ENCODE data around the gene SLC9B2. TPM values are rescaled to one million over a fixed set of nuclear protein-coding genes. Genes with fewer than 3 reads are reported as not detected.

SLC9B2 gene
- total and polyA plus RNA-seq, 2 experiments from 2014 or later, result 4.4 to 13.0 TPM

DNA sequence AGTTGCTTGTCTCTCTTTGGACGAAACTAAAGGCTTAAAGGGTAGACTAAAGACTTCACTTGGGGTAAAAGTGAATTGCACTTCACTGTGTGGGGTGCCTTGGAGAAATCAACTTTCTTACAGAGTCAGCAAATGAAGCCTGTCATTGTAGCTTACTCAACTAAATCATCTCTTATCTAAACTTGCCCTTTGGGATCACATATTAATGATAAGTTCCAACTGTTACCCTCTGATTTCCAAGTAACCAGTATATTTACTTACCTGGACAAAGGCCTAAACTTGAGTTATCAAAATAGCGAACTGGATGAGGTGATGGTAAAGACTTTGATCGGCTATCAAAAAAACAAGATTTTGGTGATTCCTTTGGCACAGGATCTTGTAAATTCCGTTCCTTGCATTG lies 32.0 kb upstream of the SLC9B2 start (continued):
- no peak for TF ChIP-seq JUNB (IDR thresholded peaks at IDR 0.05; ENCODE audit: unreplicated experiment)
- no peak for TF ChIP-seq NANOG (IDR thresholded peaks at IDR 0.05; ENCODE audit: borderline replicate concordance)
- no peak for TF ChIP-seq ZNF114 (CRISPR knock-in tag; IDR thresholded peaks at IDR 0.05)
- TF ChIP-seq CREB1 (CRISPR knock-in tag; IDR thresholded peaks at IDR 0.05; ENCODE audit: low read depth), result no peak
- TF ChIP-seq EZH2 (IDR thresholded peaks at IDR 0.05; ENCODE audit: low read depth, unreplicated experiment), result no peak

DNA sequence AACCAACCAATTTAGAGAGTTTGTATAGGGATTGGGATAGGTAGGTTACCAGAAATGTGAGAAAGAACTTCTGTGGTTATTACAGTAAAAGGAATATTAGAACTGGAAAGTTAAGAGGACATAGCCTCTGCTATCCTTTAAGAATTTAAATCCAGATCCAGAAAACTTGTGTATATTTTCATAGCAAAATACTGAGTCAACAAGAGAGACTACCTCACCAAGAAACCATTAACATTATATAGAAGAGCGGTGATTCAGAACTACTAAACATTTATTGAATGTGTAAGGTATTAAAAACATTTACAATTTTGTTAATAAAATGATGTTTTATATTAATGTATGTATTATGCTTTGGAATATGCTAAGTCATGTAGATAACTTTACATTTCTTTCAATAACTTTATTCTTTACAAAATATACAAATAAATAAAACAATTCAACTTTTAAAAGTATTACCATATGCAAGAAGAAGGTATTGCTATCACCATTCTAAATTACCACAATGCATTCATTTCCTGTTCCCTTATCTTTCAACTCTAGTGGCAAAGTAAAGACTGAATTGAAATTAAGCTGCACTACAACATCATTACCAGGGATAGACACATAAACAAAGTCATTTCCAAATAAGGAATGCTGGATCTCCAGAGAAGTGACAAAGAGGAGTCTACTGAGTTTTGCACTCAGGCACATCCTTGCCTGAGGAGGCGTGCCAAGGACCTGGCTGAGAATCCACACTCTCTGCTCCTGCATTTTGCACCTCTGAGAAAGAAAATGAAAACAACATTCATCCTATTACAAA lies 29.2 kb upstream of the SLC9B2 start:
- Histone ChIP-seq H3K4me3 (no peak overlapping the region), H3K27me3 (ENCODE audit: insufficient read depth) (no peaks in the 10 kb centered on the region), H3K9me2 (ENCODE audit: insufficient read depth) (no peaks in the 10 kb centered on the region), H3K79me2 (replicated peaks; ENCODE audit: insufficient read depth) (no peaks in the 10 kb centered on the region), H3K36me3 (ENCODE audit: insufficient read depth) (peaks cover 21% of the 10 kb centered on the region), H3K27ac (ENCODE audit: low read depth) (0 out of 2 replicates have a peak overlapping the region, but pooled peaks have one; percentile 22), H3F3A (replicated peaks; ENCODE audit: low read depth) (no peaks in the 10 kb centered on the region), H3K4me1 (ENCODE audit: insufficient read depth) (no peaks in the 10 kb centered on the region), H3K4me2 (no peak overlapping the region), H4K20me1 (replicated peaks; ENCODE audit: insufficient read depth) (no peaks in the 10 kb centered on the region), H2AFZ (no peak overlapping the region)
- Mint-ChIP-seq H3K4me1 (no peaks in the 10 kb centered on the region), H3K36me3 (ENCODE audit: low read depth) (peaks cover 44% of the 10 kb centered on the region), H3K9me3 (no peaks in the 10 kb centered on the region), H3K4me3 (no peak overlapping the region), H3K27ac (peak overlapping the region; percentile 19; the same call in 1 of the 2 replicates), H3K27me3 (ENCODE audit: insufficient read depth, low read depth, poor library complexity) (no peaks in the 10 kb centered on the region)
- DNase-seq (ENCODE audit: low spot score) (no peak), ATAC-seq (no peak)
- TF ChIP-seq NANOG (IDR thresholded peaks at IDR 0.05; ENCODE audit: borderline replicate concordance) (no peak), STAT1 (IDR thresholded peaks at IDR 0.05; ENCODE audit: unreplicated experiment) (no peak)
- TF ChIP-seq, protein P1, sequence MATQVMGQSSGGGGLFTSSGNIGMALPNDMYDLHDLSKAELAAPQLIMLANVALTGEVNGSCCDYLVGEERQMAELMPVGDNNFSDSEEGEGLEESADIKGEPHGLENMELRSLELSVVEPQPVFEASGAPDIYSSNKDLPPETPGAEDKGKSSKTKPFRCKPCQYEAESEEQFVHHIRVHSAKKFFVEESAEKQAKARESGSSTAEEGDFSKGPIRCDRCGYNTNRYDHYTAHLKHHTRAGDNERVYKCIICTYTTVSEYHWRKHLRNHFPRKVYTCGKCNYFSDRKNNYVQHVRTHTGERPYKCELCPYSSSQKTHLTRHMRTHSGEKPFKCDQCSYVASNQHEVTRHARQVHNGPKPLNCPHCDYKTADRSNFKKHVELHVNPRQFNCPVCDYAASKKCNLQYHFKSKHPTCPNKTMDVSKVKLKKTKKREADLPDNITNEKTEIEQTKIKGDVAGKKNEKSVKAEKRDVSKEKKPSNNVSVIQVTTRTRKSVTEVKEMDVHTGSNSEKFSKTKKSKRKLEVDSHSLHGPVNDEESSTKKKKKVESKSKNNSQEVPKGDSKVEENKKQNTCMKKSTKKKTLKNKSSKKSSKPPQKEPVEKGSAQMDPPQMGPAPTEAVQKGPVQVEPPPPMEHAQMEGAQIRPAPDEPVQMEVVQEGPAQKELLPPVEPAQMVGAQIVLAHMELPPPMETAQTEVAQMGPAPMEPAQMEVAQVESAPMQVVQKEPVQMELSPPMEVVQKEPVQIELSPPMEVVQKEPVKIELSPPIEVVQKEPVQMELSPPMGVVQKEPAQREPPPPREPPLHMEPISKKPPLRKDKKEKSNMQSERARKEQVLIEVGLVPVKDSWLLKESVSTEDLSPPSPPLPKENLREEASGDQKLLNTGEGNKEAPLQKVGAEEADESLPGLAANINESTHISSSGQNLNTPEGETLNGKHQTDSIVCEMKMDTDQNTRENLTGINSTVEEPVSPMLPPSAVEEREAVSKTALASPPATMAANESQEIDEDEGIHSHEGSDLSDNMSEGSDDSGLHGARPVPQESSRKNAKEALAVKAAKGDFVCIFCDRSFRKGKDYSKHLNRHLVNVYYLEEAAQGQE (IDR thresholded peaks at IDR 0.05; ENCODE audit: unreplicated experiment), result no peak
- TF ChIP-seq, protein P2, sequence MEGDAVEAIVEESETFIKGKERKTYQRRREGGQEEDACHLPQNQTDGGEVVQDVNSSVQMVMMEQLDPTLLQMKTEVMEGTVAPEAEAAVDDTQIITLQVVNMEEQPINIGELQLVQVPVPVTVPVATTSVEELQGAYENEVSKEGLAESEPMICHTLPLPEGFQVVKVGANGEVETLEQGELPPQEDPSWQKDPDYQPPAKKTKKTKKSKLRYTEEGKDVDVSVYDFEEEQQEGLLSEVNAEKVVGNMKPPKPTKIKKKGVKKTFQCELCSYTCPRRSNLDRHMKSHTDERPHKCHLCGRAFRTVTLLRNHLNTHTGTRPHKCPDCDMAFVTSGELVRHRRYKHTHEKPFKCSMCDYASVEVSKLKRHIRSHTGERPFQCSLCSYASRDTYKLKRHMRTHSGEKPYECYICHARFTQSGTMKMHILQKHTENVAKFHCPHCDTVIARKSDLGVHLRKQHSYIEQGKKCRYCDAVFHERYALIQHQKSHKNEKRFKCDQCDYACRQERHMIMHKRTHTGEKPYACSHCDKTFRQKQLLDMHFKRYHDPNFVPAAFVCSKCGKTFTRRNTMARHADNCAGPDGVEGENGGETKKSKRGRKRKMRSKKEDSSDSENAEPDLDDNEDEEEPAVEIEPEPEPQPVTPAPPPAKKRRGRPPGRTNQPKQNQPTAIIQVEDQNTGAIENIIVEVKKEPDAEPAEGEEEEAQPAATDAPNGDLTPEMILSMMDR (conservative IDR thresholded peaks at IDR 0.05; ENCODE audit: low read depth in 2 of 2), result no peak
